D721Med (cell line): ENCODE results near the gene SLC5A10.

Experiments
- DNase-seq: peaks from one replicate; pipeline ENCODE4 v3.0.0; 2011; ENCODE audit warnings: low spot score; ENCODE audit not compliant: insufficient read length
- FAIRE-seq: peaks from 2 replicates; lab custom pipeline; 2011; peaks lifted over from hg19 to GRCh38; lab: Jason Lieb, UNC
- CTCF ChIP-seq: IDR thresholded peaks from 2 replicates; pipeline ENCODE4 v1.5.1; 2012; ENCODE audit warnings: mild to moderate bottlenecking, control low read depth; ENCODE audit not compliant: insufficient read depth; ENCODE audit errors: missing control alignments

SLC5A10 gene

GRCh38 chr17:18995220-18995619 lies 43.3 kb downstream of the SLC5A10 start:
- no peak for TF ChIP-seq CTCF
- FAIRE-seq (no peak), DNase-seq (no peak)

GRCh38 chr17:18996458-18996857 lies 44.5 kb downstream of the SLC5A10 start:
- no peak for TF ChIP-seq CTCF
- no peak for DNase-seq
- no peak for FAIRE-seq

DNA sequence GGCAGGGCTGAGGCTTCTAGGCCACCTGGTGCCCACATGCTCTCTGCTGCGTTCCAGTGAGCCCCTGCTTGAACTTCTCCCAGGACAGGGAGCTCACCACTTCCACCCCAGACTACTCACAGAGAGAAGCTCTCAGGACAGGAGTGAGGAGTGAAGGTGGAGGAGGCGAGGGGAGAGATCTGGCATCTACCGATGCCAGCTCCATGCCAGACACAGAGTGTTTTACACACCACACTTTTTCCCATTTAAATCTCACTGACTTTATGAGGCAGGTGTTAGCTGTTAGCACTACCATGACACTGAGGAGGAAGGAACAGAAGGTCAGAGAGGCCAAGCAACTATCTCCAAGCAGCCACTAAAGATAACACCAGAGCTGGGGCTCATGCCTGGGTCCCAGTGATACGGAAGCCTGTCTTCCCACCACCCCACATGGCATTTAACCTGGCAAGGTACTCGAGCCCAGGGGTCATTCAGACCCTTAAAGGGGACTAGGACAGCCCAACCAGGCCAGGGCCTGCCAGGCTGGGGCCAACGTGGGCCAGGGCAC lies 45.8 kb downstream of the SLC5A10 start:
- no peak for FAIRE-seq
- no peak for DNase-seq
- TF ChIP-seq CTCF, result no peak

DNA sequence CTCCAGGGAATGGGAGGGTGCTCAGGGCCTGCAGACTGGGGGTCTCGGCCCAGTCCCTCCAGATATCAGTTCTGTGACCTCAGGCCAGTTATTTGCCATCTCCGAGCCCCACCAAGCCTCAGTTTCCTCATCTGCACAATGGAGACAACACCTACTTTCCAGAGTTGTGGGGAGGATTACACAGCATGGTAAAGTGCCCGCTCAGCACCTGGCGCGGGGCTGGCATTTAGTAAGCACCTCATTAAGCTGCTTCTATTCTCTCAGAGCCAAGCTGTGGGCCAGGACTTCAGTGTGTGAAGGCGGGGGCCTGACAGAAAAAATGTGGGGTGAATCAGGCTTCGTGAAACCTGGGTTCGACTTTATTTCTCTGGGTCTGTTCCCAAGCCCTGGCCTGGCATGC lies 47.4 kb downstream of the SLC5A10 start:
- DNase-seq (no peak), FAIRE-seq (no peak)
- TF ChIP-seq CTCF, result no peak

- TF ChIP-seq CTCF, result no peak
- FAIRE-seq (no peak), DNase-seq (no peak)
Measured at GRCh38 chr17:18999911-19000310, 47.9 kb downstream of the SLC5A10 start.

DNA sequence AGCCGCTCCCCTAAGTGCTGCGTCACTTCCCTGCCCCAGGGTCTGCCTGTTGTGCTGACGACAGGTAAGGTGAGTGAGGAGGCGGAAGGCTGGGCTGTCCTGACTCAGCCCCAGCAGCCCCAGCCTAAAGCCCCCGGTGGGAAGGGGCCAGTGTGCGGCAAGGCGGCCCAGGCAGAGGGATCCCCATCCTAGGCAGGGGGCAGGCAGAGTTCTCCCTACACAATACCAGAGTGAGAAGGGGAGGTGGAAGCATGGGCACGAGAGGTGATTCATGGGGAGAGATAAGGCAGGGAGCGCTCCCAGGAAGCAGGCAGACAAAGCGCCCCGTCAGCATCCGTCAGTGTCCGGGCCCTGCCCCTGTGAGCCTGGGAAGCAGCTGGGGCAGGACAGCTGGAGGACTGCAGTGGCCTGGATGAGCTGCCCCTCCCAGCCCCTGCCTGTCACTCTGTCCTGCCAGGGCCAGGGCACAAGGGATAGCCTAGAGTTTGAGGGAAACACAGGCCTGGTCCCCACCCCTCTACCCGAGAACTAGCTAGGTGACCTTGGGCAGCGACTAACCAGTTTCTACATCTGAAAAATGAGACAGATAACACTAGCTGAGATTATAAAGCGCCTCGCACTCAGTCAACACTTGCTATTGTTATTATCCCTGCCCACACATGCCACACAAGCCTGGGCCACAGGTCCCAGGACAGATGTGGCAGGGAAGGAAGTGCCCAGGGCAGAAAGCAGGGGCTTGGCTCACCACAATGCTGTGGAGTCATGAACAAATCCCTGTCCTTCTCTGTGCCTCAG lies 48.8 kb downstream of the SLC5A10 start:
- TF ChIP-seq CTCF, result no peak
- no peak for FAIRE-seq
- DNase-seq, result no peak
